ENCODE measurements around the gene ZNF787.
A peak's percentile ranks its signal among the peaks of the same experiment; 100 is the strongest.

The ZNF787 gene

DNA sequence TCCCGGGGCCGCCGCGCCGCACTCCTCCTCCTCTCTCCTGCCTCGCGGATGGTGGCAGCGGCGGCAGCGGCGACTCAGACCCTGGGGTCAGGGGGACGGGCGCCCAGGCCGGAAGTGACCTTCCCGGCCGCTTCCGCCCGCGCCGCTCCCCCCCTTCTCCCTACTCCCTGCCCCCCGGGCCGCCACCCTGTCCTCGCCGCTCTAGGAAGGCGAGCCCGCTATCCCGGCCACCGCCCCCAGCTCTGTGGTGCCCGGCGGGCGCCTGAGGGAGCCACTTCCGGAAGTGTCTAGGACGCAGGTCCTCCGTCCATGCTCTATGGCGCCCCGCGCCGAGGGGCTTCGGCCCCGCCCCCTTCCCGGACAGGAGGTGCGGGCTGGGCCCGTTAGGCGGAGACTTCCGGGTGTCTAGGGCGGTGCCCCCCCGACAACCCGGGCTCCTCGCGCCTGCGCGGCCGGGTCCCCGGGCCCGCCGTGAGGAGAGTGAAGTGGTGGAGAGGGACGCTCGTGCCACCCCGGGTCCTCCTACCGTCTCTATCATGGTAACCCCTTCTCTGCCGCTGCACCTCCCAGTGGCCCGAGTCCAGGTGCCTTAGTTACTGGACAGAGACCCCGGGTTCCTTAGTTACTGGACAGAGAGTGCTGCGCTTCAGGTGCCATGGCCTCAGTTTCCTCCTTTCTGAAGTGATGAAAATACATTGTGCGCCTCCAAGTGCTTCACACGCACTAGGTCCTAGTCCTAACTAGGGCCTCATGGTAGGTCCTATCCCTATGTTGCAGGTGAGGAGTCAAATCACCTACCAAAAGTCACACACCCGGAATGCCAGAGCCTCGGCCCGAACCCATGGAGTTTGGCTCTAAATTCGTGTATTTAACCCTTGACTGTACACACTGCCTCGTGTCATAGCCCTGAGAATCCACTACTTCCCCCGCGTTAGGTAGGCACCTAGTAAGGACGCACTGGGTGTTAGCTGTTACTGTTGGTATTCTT lies at the start of gene ZNF787:
Gene ZNF787, minus strand, starts transcription at position 116 of the 988 bp plus-strand sequence. CDS start 18,078 bp downstream, outside the sequence.
- DNase-seq (ENCODE audit: low read depth) = peak; percentile 99
- H3K9me3 ChIP-seq (ENCODE audit: control insufficient read depth, low read length) = no peaks in the 10 kb centered on the region

GRCh38 chr19:56170261-56170660 lies 49.2 kb upstream of the ZNF787 start:
- H3K9me3 ChIP-seq (ENCODE audit: control insufficient read depth, low read length) = no peaks in the 10 kb centered on the region
- peaks cover 24% of the 10 kb centered on the region for H3K27me3 ChIP-seq (replicated peaks; ENCODE audit: control insufficient read depth, insufficient read depth, low read length)
- no peaks in the 10 kb centered on the region for H3K36me3 ChIP-seq (ENCODE audit: control insufficient read depth, insufficient read depth, low read length, severe bottlenecking)
- H3K4me3 ChIP-seq (ENCODE audit: low read length) = no peak overlapping the region
- no peak for DNase-seq (ENCODE audit: low read depth)
- no peak overlapping the region for H3K9ac ChIP-seq (ENCODE audit: low read length)
- no peaks in the 10 kb centered on the region for H3K4me1 ChIP-seq (ENCODE audit: control insufficient read depth, insufficient read depth, low read length)

More for the DNA sequence above, at the start of gene ZNF787:
- H3K27me3 ChIP-seq (replicated peaks; ENCODE audit: control insufficient read depth, insufficient read depth, low read length) = no peaks in the 10 kb centered on the region
- peak within 1 kb of the TSS; percentile 91 for H3K4me3 ChIP-seq (ENCODE audit: low read length)
- peak within 1 kb of the TSS; percentile 95 for H3K9ac ChIP-seq (ENCODE audit: low read length)
- H3K4me1 ChIP-seq (ENCODE audit: control insufficient read depth, insufficient read depth, low read length) = peaks cover 27% of the 10 kb centered on the region
- H3K36me3 ChIP-seq (ENCODE audit: control insufficient read depth, insufficient read depth, low read length, severe bottlenecking) = no peaks in the 10 kb centered on the region

GRCh38 chr19:56167064-56167578 lies 46.0 kb upstream of the ZNF787 start:
- Histone ChIP-seq H3K27me3 (replicated peaks; ENCODE audit: control insufficient read depth, insufficient read depth, low read length) (peaks cover 3% of the 10 kb centered on the region), H3K36me3 (ENCODE audit: control insufficient read depth, insufficient read depth, low read length, severe bottlenecking) (no peaks in the 10 kb centered on the region), H3K9ac (ENCODE audit: low read length) (no peak overlapping the region), H3K4me3 (ENCODE audit: low read length) (no peak overlapping the region), H3K9me3 (ENCODE audit: control insufficient read depth, low read length) (no peaks in the 10 kb centered on the region), H3K4me1 (ENCODE audit: control insufficient read depth, insufficient read depth, low read length) (no peaks in the 10 kb centered on the region)
- DNase-seq (ENCODE audit: low read depth) = peak; percentile 36

DNA sequence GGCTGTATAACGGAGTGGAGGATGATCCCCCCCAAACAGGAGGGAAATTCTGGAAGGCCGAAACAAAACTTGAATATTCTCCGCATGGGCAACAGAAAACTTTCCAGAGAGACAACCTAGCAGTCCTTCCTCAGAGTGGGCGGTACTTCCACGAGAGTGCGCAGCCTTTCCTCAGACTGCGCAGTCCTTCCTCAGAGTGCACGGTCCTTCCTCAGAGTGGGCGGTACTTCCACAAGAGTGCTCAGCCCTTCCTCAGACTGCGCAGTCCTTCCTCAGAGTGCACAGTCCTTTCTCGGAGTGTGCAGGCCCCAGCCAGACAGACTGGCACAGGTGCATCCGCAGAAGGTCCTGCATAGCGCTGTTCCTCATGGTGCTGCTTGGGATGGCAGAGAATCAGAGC lies 42.0 kb upstream of the ZNF787 start:
- H3K4me3 ChIP-seq (ENCODE audit: low read length) = no peak overlapping the region
- H3K4me1 ChIP-seq (ENCODE audit: control insufficient read depth, insufficient read depth, low read length) = no peaks in the 10 kb centered on the region
- no peak for DNase-seq (ENCODE audit: low read depth)
- no peaks in the 10 kb centered on the region for H3K27me3 ChIP-seq (replicated peaks; ENCODE audit: control insufficient read depth, insufficient read depth, low read length)
- H3K9ac ChIP-seq (ENCODE audit: low read length) = no peak overlapping the region
- H3K36me3 ChIP-seq (ENCODE audit: control insufficient read depth, insufficient read depth, low read length, severe bottlenecking) = peaks cover 22% of the 10 kb centered on the region
- no peaks in the 10 kb centered on the region for H3K9me3 ChIP-seq (ENCODE audit: control insufficient read depth, low read length)

DNA sequence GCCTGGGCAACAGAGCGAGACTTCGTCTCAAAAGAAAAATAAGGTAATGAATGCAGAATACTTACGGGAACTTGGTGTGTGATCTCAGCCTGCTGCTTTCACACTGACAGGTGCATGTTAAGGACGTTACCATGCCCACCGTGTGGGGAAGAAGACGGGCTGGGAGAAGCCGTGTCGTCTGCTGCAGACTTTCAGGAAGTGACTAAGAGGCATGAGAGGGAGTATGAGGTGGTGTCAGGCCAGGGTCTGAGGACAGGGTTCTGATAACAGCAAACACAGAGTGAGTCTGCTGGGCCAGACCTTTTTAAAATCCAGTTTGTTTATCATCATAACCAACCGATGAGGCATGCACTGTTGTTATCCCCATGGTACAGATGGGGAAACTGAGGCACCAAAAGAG lies 41.2 kb upstream of the ZNF787 start:
- Histone ChIP-seq H3K9ac (ENCODE audit: low read length) (no peak overlapping the region), H3K27me3 (replicated peaks; ENCODE audit: control insufficient read depth, insufficient read depth, low read length) (no peaks in the 10 kb centered on the region), H3K9me3 (ENCODE audit: control insufficient read depth, low read length) (no peaks in the 10 kb centered on the region), H3K4me1 (ENCODE audit: control insufficient read depth, insufficient read depth, low read length) (no peaks in the 10 kb centered on the region), H3K36me3 (ENCODE audit: control insufficient read depth, insufficient read depth, low read length, severe bottlenecking) (peaks cover 22% of the 10 kb centered on the region), H3K4me3 (ENCODE audit: low read length) (no peak overlapping the region)
- DNase-seq (ENCODE audit: low read depth) = no peak

DNA sequence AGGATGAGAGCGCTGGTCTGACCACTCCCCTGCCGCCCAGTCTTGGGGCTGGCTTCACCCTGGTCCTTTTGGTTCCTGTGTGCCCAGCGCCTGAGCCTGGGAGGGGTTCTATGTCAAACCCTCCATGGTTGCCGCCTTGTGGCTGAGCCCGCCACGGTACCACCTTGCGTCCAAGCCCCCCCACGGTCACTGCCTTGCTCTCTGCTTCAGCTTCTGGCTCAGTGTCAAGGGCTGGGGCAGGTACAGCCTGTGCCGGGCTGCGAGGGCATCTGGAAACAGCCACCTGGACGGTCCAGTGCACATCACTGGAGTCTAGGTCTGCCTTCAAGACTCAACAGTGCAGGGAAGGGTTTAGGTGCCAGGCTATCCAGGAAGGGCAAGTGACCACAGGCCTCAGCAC lies 40.4 kb upstream of the ZNF787 start:
- no peaks in the 10 kb centered on the region for H3K27me3 ChIP-seq (replicated peaks; ENCODE audit: control insufficient read depth, insufficient read depth, low read length)
- no peaks in the 10 kb centered on the region for H3K4me1 ChIP-seq (ENCODE audit: control insufficient read depth, insufficient read depth, low read length)
- no peaks in the 10 kb centered on the region for H3K9me3 ChIP-seq (ENCODE audit: control insufficient read depth, low read length)
- peaks cover 22% of the 10 kb centered on the region for H3K36me3 ChIP-seq (ENCODE audit: control insufficient read depth, insufficient read depth, low read length, severe bottlenecking)
- H3K9ac ChIP-seq (ENCODE audit: low read length) = no peak overlapping the region
- DNase-seq (ENCODE audit: low read depth) = no peak
- no peak overlapping the region for H3K4me3 ChIP-seq (ENCODE audit: low read length)

DNA sequence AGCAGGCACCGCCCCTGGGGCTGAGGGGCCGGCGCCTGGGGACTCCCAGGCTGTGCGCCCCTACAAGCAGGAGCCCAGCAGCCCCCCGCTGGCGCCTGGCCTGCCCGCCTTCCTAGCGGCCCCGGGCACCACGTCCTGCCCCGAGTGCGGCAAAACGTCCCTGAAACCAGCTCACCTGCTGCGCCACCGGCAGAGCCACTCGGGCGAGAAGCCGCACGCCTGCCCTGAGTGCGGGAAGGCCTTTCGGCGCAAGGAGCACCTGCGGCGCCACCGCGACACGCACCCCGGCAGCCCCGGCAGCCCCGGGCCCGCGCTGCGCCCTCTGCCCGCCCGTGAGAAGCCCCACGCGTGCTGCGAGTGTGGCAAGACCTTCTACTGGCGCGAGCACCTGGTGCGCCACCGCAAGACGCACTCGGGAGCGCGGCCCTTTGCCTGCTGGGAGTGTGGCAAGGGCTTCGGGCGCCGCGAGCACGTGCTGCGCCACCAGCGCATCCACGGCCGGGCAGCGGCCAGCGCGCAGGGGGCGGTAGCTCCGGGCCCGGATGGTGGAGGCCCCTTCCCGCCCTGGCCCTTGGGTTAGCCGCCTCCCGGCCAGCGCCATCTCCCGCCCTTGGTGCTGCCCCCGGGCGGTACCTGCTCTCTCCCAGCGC lies 38.7 kb upstream of the ZNF787 start:
- Histone ChIP-seq H3K4me1 (ENCODE audit: control insufficient read depth, insufficient read depth, low read length) (no peaks in the 10 kb centered on the region), H3K36me3 (ENCODE audit: control insufficient read depth, insufficient read depth, low read length, severe bottlenecking) (peaks cover 36% of the 10 kb centered on the region), H3K27me3 (replicated peaks; ENCODE audit: control insufficient read depth, insufficient read depth, low read length) (no peaks in the 10 kb centered on the region)

GRCh38 chr19:56159009-56159559 lies 38.0 kb upstream of the ZNF787 start:
- no peak overlapping the region for H3K4me3 ChIP-seq (ENCODE audit: low read length)
- DNase-seq (ENCODE audit: low read depth) = no peak
- H3K9ac ChIP-seq (ENCODE audit: low read length) = no peak overlapping the region
- no peaks in the 10 kb centered on the region for H3K27me3 ChIP-seq (replicated peaks; ENCODE audit: control insufficient read depth, insufficient read depth, low read length)
- H3K9me3 ChIP-seq (ENCODE audit: control insufficient read depth, low read length) = no peaks in the 10 kb centered on the region
- peaks cover 39% of the 10 kb centered on the region for H3K36me3 ChIP-seq (ENCODE audit: control insufficient read depth, insufficient read depth, low read length, severe bottlenecking)
- no peaks in the 10 kb centered on the region for H3K4me1 ChIP-seq (ENCODE audit: control insufficient read depth, insufficient read depth, low read length)

More for the DNA sequence above, 38.7 kb upstream of the ZNF787 start:
- H3K4me3 ChIP-seq (ENCODE audit: low read length) = no peak overlapping the region
- DNase-seq (ENCODE audit: low read depth) = no peak
- no peak overlapping the region for H3K9ac ChIP-seq (ENCODE audit: low read length)
- H3K9me3 ChIP-seq (ENCODE audit: control insufficient read depth, low read length) = no peaks in the 10 kb centered on the region

- peaks cover 39% of the 10 kb centered on the region for H3K36me3 ChIP-seq (ENCODE audit: control insufficient read depth, insufficient read depth, low read length, severe bottlenecking)
Measured at GRCh38 chr19:56158170-56158757, 37.2 kb upstream of the ZNF787 start.

DNA sequence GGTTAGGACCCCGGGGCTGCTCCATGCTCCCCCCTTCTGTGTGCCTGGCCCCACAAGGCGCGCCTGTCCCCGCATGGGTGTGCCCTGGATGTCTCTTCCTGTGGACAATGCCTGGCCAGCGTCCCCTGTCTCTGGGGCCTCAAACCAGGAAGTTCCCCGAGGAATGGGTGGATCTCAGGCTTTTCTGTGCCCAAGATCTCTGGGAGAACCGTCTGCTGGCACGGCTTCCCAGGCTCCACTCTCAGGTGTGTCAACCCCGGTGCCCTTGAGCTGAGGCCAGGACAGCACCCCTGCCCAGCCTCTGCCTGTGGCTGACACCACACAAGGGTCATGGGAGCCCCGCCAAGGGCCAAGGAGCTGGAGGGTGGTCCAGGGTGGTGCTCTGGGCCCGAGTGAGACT lies 35.7 kb upstream of the ZNF787 start:
- Histone ChIP-seq H3K9ac (ENCODE audit: low read length) (no peak overlapping the region), H3K4me1 (ENCODE audit: control insufficient read depth, insufficient read depth, low read length) (no peaks in the 10 kb centered on the region), H3K9me3 (ENCODE audit: control insufficient read depth, low read length) (no peaks in the 10 kb centered on the region), H3K4me3 (ENCODE audit: low read length) (no peak overlapping the region), H3K36me3 (ENCODE audit: control insufficient read depth, insufficient read depth, low read length, severe bottlenecking) (peaks cover 39% of the 10 kb centered on the region), H3K27me3 (replicated peaks; ENCODE audit: control insufficient read depth, insufficient read depth, low read length) (no peaks in the 10 kb centered on the region)
- no peak for DNase-seq (ENCODE audit: low read depth)

More at GRCh38 chr19:56158170-56158757, 37.2 kb upstream of the ZNF787 start:
- no peak overlapping the region for H3K9ac ChIP-seq (ENCODE audit: low read length)
- H3K27me3 ChIP-seq (replicated peaks; ENCODE audit: control insufficient read depth, insufficient read depth, low read length) = no peaks in the 10 kb centered on the region
- DNase-seq (ENCODE audit: low read depth) = no peak
- H3K9me3 ChIP-seq (ENCODE audit: control insufficient read depth, low read length) = no peaks in the 10 kb centered on the region
- H3K4me1 ChIP-seq (ENCODE audit: control insufficient read depth, insufficient read depth, low read length) = no peaks in the 10 kb centered on the region
- no peak overlapping the region for H3K4me3 ChIP-seq (ENCODE audit: low read length)
